PC-9 (cell line): ENCODE results near the gene ELN. TPM values are rescaled to one million over a fixed set of nuclear protein-coding genes. Genes with fewer than 3 reads are reported as not detected.

ENCODE experiments used
- BruUV-seq: library from RNA; stranded (reverse); fragments of 400-500 nt; replicated peaks from 2 replicates; lab custom pipeline; 2021; lab: Mats Ljungman, UMichigan
- CTCF ChIA-PET: fragments of 300-600 bp; sonication (Branson Sonifier 250); formaldehyde crosslinking; loops from one replicate; lab custom pipeline; 2022; ENCODE audit warnings: antibody characterized with exemption; lab: Charles Lee
- POLR2A ChIA-PET: fragments of 300-600 bp; sonication (Branson Sonifier 250); formaldehyde crosslinking; loops from one replicate; lab custom pipeline; 2022; ENCODE audit warnings: antibody characterized with exemption; ENCODE audit not compliant: unreplicated experiment; lab: Charles Lee
- DNase-seq, 2 experiments: peaks; one replicate each; pipeline versions ENCODE4 v3.0.0 to v3.0.0-alpha.2; 2015 to 2022; ENCODE audit warnings: mixed read lengths in 1 of 2
- H2AFZ ChIP-seq: fragments of 200-600 bp; sonication (generic); 2 replicates; pipeline ENCODE4 v1.8.1; 2017; ENCODE audit warnings: antibody characterized with exemption
- H3F3A ChIP-seq: fragments of 200-600 bp; sonication (generic); 2 replicates; pipeline ENCODE4 v1.8.1; 2017; ENCODE audit warnings: antibody characterized with exemption, mild to moderate bottlenecking, low read depth; ENCODE audit not compliant: insufficient read depth
- H3K27ac ChIP-seq: fragments of 200-600 bp; sonication (generic); 2 replicates; pipeline ENCODE4 v1.6.1; 2016; ENCODE audit warnings: mixed run types
- H3K27me3 ChIP-seq: fragments of 200-600 bp; sonication (generic); 2 replicates; pipeline ENCODE4 v1.6.1; 2016; ENCODE audit warnings: low read depth, mixed run types; ENCODE audit not compliant: insufficient read depth
- H3K36me3 ChIP-seq: fragments of 200-600 bp; sonication (generic); 2 replicates; pipeline ENCODE4 v1.6.1; 2016; ENCODE audit warnings: low read depth, mixed run types
- H3K4me1 ChIP-seq: fragments of 200-600 bp; sonication (generic); replicated peaks from 2 replicates; pipeline ENCODE4 v1.6.1; 2016; ENCODE audit warnings: mixed run types; ENCODE audit not compliant: insufficient read depth
- H3K4me2 ChIP-seq: fragments of 200-600 bp; sonication (generic); 2 replicates; pipeline ENCODE4 v1.6.1; 2017; ENCODE audit warnings: mixed run types
- H3K4me3 ChIP-seq: fragments of 200-600 bp; sonication (generic); 2 replicates; pipeline ENCODE4 v1.6.1; 2016; ENCODE audit warnings: mixed run types
- H3K79me2 ChIP-seq: fragments of 200-600 bp; sonication (generic); 2 replicates; pipeline ENCODE4 v1.6.1; 2017; ENCODE audit warnings: low read depth, mixed run types
- H3K9me2 ChIP-seq: fragments of 200-600 bp; sonication (generic); 2 replicates; pipeline ENCODE4 v1.8.1; 2017; ENCODE audit warnings: mild to moderate bottlenecking; ENCODE audit not compliant: insufficient read depth
- H3K9me3 ChIP-seq: fragments of 200-600 bp; sonication (generic); 2 replicates; pipeline ENCODE4 v1.8.1; 2016; ENCODE audit warnings: low read depth; ENCODE audit not compliant: insufficient read depth
- H4K20me1 ChIP-seq: fragments of 200-600 bp; sonication (generic); 2 replicates; pipeline ENCODE4 v1.8.1; 2017; ENCODE audit not compliant: insufficient read depth
- EZH2 ChIP-seq: fragments of 200-600 bp; sonication (generic); IDR thresholded peaks from 2 replicates; pipeline ENCODE4 v1.8.0; 2017; ENCODE audit warnings: antibody characterized with exemption, low read depth
- intact Hi-C: fragments of 100-400 bp; cut with micrococcal nuclease; formaldehyde crosslinking; loops from one replicate; pipeline ENCODE4 v1.10.0; 2022; ENCODE audit not compliant: unreplicated experiment
- total RNA-seq: library from RNA; stranded (reverse); gene quantifications from 2 replicates; pipeline ENCODE4 v1.2.3, GENCODE V29; 2021
- TF ChIP-seq, protein P1 (sequence below): fragments of 200-600 bp; sonication (generic); conservative IDR thresholded peaks from 2 replicates; pipeline ENCODE4 v1.6.1; 2017; ENCODE audit warnings: mixed run types, antibody characterized with exemption, mild to moderate bottlenecking, moderate library complexity

The ELN gene
- total RNA-seq, 1 experiment from 2014 or later = 0.11 TPM

GRCh38 chr7:74064696-74065095 lies 36.7 kb downstream of the ELN start:
- CTCF ChIA-PET = no interaction called here
- POLR2A ChIA-PET = no interaction called here
- Histone ChIP-seq H3K79me2 (no peaks in the 10 kb centered on the region), H4K20me1 (no peaks in the 10 kb centered on the region), H3K9me2 (no peaks in the 10 kb centered on the region), H3K9me3 (no peaks in the 10 kb centered on the region), H3K27me3 (no peaks in the 10 kb centered on the region), H3K36me3 (no peaks in the 10 kb centered on the region), H3K4me1 (peaks cover 12% of the 10 kb centered on the region), H3K4me2 (no peak overlapping the region), H3K27ac (no peak overlapping the region), H2AFZ (no peak overlapping the region), H3K4me3 (no peak overlapping the region), H3F3A (peaks cover 6% of the 10 kb centered on the region; the same call in 1 of the 2 replicates)
- no peak for TF ChIP-seq EZH2
- TF ChIP-seq, protein P1, sequence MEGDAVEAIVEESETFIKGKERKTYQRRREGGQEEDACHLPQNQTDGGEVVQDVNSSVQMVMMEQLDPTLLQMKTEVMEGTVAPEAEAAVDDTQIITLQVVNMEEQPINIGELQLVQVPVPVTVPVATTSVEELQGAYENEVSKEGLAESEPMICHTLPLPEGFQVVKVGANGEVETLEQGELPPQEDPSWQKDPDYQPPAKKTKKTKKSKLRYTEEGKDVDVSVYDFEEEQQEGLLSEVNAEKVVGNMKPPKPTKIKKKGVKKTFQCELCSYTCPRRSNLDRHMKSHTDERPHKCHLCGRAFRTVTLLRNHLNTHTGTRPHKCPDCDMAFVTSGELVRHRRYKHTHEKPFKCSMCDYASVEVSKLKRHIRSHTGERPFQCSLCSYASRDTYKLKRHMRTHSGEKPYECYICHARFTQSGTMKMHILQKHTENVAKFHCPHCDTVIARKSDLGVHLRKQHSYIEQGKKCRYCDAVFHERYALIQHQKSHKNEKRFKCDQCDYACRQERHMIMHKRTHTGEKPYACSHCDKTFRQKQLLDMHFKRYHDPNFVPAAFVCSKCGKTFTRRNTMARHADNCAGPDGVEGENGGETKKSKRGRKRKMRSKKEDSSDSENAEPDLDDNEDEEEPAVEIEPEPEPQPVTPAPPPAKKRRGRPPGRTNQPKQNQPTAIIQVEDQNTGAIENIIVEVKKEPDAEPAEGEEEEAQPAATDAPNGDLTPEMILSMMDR = no peak
- DNase-seq = no peak
- BruUV-seq = no TSS peak
- intact Hi-C loops = loop anchor here (5.0 kb wide), 3 partner anchors 118 to 338 kb away; partner anchors contain the start of gene RFC2

DNA sequence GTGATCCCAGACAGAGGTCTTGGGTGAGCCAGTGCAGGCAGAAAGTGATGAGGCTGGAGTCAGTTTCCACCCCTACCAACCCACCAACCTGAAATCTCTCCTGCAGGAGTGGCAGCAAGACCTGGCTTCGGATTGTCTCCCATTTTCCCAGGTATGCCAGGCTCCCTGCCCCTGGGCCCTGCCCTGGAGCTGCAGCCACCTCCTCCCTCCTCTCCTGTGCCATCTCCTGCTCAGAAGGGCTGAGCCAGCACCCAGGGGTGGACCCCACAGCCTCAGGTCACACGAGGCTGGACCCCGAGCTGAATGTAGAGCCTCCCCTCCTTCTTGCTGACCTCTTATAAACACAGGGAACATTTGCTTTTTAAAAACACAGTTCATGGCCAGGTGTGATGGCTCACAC lies 38.7 kb downstream of the ELN start:
- no TSS peak for BruUV-seq
- POLR2A ChIA-PET = interaction anchor here (0.5 kb wide), 1 partner anchor 121 kb away, joined by 3 read pairs; no protein-coding TSS in a partner anchor

GRCh38 chr7:74068378-74069085 lies 40.6 kb downstream of the ELN start:
- H3K27me3 ChIP-seq = no peaks in the 10 kb centered on the region
- H3K36me3 ChIP-seq = no peaks in the 10 kb centered on the region
- no peak overlapping the region for H2AFZ ChIP-seq
- H3K4me2 ChIP-seq = no peak overlapping the region
- H3K9me2 ChIP-seq = no peaks in the 10 kb centered on the region
- no peaks in the 10 kb centered on the region for H3K9me3 ChIP-seq
- ChIA-PET POLR2A (no interaction called here), CTCF (interaction anchor here (0.5 to 1.0 kb wide), 8 partner anchors 10 to 134 kb away, joined by 3 to 11 read pairs (median 4); no protein-coding TSS in a partner anchor)
- no peaks in the 10 kb centered on the region for H3K4me1 ChIP-seq
- H3F3A ChIP-seq = no peaks in the 10 kb centered on the region
- no peak overlapping the region for H3K4me3 ChIP-seq
- no peak overlapping the region for H3K27ac ChIP-seq
- BruUV-seq = no TSS peak
- intact Hi-C loops = loop anchor here (1.0 to 5.0 kb wide), 6 partner anchors 30 to 334 kb away; partner anchors contain the start of gene RFC2
- TF ChIP-seq, protein P1 = no peak
- TF ChIP-seq EZH2 = no peak
- H4K20me1 ChIP-seq = no peaks in the 10 kb centered on the region
- H3K79me2 ChIP-seq = no peaks in the 10 kb centered on the region
- no peak for DNase-seq

More for the DNA sequence above, 38.7 kb downstream of the ELN start:
- Histone ChIP-seq H4K20me1 (no peaks in the 10 kb centered on the region), H3K4me3 (no peak overlapping the region), H3K9me3 (no peaks in the 10 kb centered on the region), H3K79me2 (no peaks in the 10 kb centered on the region), H3K4me2 (no peak overlapping the region), H3K27ac (no peak overlapping the region), H3K9me2 (no peaks in the 10 kb centered on the region), H3K36me3 (no peaks in the 10 kb centered on the region), H3K4me1 (peaks cover 5% of the 10 kb centered on the region; the same call in 1 of the 2 replicates), H3K27me3 (no peaks in the 10 kb centered on the region), H2AFZ (no peak overlapping the region), H3F3A (no peaks in the 10 kb centered on the region; the same call in 1 of the 2 replicates)
- no peak for DNase-seq
- CTCF ChIA-PET = interaction anchor here (1.6 kb wide), 1 partner anchor 12 kb away, joined by 4 read pairs; no protein-coding TSS in a partner anchor
- intact Hi-C loops = loop anchor here (5.0 kb wide), 3 partner anchors 116 to 336 kb away; partner anchors contain the start of gene RFC2
- TF ChIP-seq, protein P1 = no peak
- TF ChIP-seq EZH2 = no peak
